Gastrocnemius medialis (tissue), 4 donors: ENCODE results near the gene TMEM186.

Source experiments
- POLR2A ChIP-seq, 2 donors: fragments of 450-650 bp; IDR thresholded peaks; one replicate each; pipeline ENCODE4 v1.6.1; 2017; ENCODE audit warnings: antibody characterized with exemption in 2 of 2, mild to moderate bottlenecking in 2 of 2, moderate library complexity in 2 of 2
- TF ChIP-seq, protein P1 (sequence below), 5 experiments: fragments of 450-650 bp in 3 of 5; fragments of 200-600 bp in 2 of 5; sonication (generic) in 2 of 5; IDR thresholded peaks in 4 of 5; conservative IDR thresholded peaks in 1 of 5; 1 replicate in 4 of 5; 2 replicates in 1 of 5; pipeline ENCODE4 v1.5.1; 2016 to 2019; ENCODE audit warnings: antibody characterized with exemption in 5 of 5, mild to moderate bottlenecking in 3 of 5, moderate library complexity in 3 of 5

GRCh38 chr16:8796469-8797363, 723 bp downstream of the TMEM186 start:
- TF ChIP-seq, protein P1, sequence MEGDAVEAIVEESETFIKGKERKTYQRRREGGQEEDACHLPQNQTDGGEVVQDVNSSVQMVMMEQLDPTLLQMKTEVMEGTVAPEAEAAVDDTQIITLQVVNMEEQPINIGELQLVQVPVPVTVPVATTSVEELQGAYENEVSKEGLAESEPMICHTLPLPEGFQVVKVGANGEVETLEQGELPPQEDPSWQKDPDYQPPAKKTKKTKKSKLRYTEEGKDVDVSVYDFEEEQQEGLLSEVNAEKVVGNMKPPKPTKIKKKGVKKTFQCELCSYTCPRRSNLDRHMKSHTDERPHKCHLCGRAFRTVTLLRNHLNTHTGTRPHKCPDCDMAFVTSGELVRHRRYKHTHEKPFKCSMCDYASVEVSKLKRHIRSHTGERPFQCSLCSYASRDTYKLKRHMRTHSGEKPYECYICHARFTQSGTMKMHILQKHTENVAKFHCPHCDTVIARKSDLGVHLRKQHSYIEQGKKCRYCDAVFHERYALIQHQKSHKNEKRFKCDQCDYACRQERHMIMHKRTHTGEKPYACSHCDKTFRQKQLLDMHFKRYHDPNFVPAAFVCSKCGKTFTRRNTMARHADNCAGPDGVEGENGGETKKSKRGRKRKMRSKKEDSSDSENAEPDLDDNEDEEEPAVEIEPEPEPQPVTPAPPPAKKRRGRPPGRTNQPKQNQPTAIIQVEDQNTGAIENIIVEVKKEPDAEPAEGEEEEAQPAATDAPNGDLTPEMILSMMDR (IDR thresholded peaks at IDR 0.05 in 4 of 5, conservative IDR thresholded peaks at IDR 0.05 in 1 of 5): no peak
- no peak for TF ChIP-seq POLR2A (IDR thresholded peaks at IDR 0.05)
